ENCODE data around the gene PDXP.

Gene PDXP

DNA sequence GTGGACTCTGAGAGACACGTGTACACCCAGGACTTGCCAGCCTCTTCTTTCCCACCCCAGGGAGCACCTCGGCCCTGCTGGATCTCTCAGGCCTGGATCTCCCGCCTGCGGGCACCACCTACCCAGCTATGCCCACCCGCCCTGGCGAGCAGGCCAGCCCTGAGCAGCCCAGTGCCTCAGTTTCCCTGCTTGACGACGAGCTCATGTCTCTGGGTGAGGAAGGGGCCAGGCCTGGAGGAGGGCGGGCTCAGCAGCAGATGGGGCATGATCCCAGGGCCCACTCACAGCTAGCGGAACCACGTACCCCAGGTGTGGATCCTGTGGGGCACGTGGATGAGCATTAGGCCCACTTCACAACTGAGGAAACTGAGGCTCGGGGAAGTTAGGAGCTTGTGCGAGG, 32.8 kb upstream of the PDXP start:
- TF ChIP-seq POLR2AphosphoS5 (IDR thresholded peaks at IDR 0.05; ENCODE audit: low read depth, low read length): no peak
- no peak for TF ChIP-seq TAF1 (IDR thresholded peaks at IDR 0.05; ENCODE audit: borderline replicate concordance, insufficient read depth, low read length)
- no peak for TF ChIP-seq FOXP2 (optimal IDR thresholded peaks at IDR 0.05; ENCODE audit: borderline replicate concordance, extremely low read depth, extremely low read length, insufficient read depth)
- no peak for TF ChIP-seq SIN3A (IDR thresholded peaks at IDR 0.05; ENCODE audit: borderline replicate concordance, insufficient read depth, low read length)
- TF ChIP-seq, protein P1, sequence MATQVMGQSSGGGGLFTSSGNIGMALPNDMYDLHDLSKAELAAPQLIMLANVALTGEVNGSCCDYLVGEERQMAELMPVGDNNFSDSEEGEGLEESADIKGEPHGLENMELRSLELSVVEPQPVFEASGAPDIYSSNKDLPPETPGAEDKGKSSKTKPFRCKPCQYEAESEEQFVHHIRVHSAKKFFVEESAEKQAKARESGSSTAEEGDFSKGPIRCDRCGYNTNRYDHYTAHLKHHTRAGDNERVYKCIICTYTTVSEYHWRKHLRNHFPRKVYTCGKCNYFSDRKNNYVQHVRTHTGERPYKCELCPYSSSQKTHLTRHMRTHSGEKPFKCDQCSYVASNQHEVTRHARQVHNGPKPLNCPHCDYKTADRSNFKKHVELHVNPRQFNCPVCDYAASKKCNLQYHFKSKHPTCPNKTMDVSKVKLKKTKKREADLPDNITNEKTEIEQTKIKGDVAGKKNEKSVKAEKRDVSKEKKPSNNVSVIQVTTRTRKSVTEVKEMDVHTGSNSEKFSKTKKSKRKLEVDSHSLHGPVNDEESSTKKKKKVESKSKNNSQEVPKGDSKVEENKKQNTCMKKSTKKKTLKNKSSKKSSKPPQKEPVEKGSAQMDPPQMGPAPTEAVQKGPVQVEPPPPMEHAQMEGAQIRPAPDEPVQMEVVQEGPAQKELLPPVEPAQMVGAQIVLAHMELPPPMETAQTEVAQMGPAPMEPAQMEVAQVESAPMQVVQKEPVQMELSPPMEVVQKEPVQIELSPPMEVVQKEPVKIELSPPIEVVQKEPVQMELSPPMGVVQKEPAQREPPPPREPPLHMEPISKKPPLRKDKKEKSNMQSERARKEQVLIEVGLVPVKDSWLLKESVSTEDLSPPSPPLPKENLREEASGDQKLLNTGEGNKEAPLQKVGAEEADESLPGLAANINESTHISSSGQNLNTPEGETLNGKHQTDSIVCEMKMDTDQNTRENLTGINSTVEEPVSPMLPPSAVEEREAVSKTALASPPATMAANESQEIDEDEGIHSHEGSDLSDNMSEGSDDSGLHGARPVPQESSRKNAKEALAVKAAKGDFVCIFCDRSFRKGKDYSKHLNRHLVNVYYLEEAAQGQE (IDR thresholded peaks at IDR 0.05; ENCODE audit: insufficient read depth in 1 of 2, low read depth in 2 of 2, low read length in 2 of 2): no peak

DNA sequence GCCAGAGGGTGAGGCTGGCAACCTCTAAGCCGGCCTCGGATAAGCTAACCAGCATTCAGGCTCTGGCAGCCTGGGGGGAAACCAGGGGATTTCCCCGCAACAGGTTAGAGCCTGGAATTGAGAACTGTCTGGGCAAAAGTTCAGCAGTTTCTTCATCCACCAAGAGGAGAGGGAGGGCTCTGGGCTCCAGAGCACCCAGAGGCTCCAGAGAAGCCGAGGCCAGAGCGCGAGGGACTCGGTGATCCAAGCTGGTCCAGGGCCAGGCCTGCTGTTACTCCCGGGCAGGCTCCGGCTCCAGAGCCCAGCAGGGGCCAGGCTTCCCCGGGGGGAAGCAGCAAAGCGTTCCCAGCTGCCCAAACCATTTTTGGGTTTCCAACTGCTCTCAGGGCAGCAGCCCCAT, 32.4 kb upstream of the PDXP start:
- no peak for TF ChIP-seq SIN3A (IDR thresholded peaks at IDR 0.05; ENCODE audit: borderline replicate concordance, insufficient read depth, low read length)
- TF ChIP-seq TAF1 (IDR thresholded peaks at IDR 0.05; ENCODE audit: borderline replicate concordance, insufficient read depth, low read length): no peak
- TF ChIP-seq FOXP2 (optimal IDR thresholded peaks at IDR 0.05; ENCODE audit: borderline replicate concordance, extremely low read depth, extremely low read length, insufficient read depth): no peak
- TF ChIP-seq POLR2AphosphoS5 (IDR thresholded peaks at IDR 0.05; ENCODE audit: low read depth, low read length): no peak
- TF ChIP-seq, protein P1 (IDR thresholded peaks at IDR 0.05; ENCODE audit: insufficient read depth in 1 of 2, low read depth in 2 of 2, low read length in 2 of 2): no peak

DNA sequence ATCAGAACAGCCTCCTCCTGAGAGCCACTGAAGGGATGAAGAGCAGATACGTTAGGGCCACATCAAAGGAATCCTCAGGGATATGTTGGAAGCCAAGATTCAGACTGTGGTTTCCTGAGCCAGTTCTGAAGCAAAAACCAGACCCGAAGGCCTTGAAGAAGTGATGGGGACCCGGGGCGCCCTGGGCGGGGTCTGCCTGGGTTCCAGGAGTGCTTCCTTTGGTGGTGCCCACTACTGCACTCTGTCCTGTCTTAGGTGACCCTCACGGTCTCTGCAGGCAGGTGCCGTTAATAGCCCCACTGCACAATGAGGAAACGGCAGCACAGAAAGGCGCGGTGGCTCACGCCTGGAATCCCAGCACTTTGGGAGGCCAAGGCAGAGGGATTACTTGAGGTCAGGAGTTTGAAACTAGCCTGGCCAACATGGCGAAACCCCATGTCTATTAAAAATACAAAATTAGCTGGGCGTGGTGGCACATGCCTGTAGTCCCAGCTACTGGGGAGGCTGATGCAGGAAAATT, 31.9 kb upstream of the PDXP start:
- no peak for TF ChIP-seq TAF1 (IDR thresholded peaks at IDR 0.05; ENCODE audit: borderline replicate concordance, insufficient read depth, low read length)
- TF ChIP-seq SIN3A (IDR thresholded peaks at IDR 0.05; ENCODE audit: borderline replicate concordance, insufficient read depth, low read length): no peak
- TF ChIP-seq, protein P1 (IDR thresholded peaks at IDR 0.05; ENCODE audit: insufficient read depth in 1 of 2, low read depth in 2 of 2, low read length in 2 of 2): no peak
- TF ChIP-seq FOXP2 (optimal IDR thresholded peaks at IDR 0.05; ENCODE audit: borderline replicate concordance, extremely low read depth, extremely low read length, insufficient read depth): no peak
- TF ChIP-seq POLR2AphosphoS5 (IDR thresholded peaks at IDR 0.05; ENCODE audit: low read depth, low read length): no peak

DNA sequence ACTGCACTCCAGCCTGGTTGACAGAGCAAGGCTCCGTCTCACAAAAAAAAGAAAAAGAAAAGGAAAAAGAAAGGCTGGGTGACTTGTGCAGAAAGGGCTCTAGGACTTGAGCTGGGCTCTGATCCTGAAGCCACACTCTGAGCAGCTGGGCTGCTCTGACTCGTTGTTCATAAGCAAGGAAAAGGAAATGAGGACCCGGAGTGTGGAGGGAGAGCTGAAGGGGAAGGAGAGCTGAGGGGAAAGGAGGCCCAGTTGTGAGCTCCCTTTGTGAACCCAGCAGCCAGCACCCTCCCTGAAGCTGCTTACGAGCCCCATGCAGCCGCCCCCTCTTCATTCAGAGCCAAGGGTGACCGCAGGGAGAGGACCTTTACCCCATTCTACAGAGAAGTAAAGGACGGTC, 31.4 kb upstream of the PDXP start:
- TF ChIP-seq FOXP2 (optimal IDR thresholded peaks at IDR 0.05; ENCODE audit: borderline replicate concordance, extremely low read depth, extremely low read length, insufficient read depth) (no peak), TAF1 (IDR thresholded peaks at IDR 0.05; ENCODE audit: borderline replicate concordance, insufficient read depth, low read length) (no peak), SIN3A (IDR thresholded peaks at IDR 0.05; ENCODE audit: borderline replicate concordance, insufficient read depth, low read length) (no peak), POLR2AphosphoS5 (IDR thresholded peaks at IDR 0.05; ENCODE audit: low read depth, low read length) (no peak)
- TF ChIP-seq, protein P1 (IDR thresholded peaks at IDR 0.05; ENCODE audit: insufficient read depth in 1 of 2, low read depth in 2 of 2, low read length in 2 of 2): no peak

DNA sequence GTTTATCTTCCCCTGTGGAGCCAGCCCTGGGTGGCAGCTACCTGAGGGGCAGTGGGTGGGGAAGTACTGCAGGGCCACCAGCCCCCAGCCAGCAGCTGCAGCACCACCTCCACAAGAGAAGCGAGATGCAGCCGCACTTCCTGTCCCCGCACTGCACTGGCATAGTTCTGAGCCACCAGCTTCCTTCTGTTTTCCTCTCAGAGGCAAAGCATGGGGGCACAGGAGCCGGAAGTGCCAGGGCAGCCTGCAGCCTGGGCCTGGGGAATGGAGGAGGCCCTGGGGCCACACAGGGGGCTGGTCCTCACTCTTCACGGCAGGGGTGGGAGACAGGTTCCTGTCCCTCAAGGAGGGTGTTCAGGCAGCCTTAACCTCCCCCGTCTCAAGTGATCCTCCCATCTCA, 31.0 kb upstream of the PDXP start:
- TF ChIP-seq, protein P1 (IDR thresholded peaks at IDR 0.05; ENCODE audit: insufficient read depth in 1 of 2, low read depth in 2 of 2, low read length in 2 of 2): no peak
- TF ChIP-seq FOXP2 (optimal IDR thresholded peaks at IDR 0.05; ENCODE audit: borderline replicate concordance, extremely low read depth, extremely low read length, insufficient read depth): no peak
- TF ChIP-seq POLR2AphosphoS5 (IDR thresholded peaks at IDR 0.05; ENCODE audit: low read depth, low read length): no peak

All from PFSK-1 (cell line).